Neutrophil (primary cell): ENCODE data around the gene NEMF.

Source experiments
- H3K27ac ChIP-seq: fragments of 200-600 bp; sonication (generic); 2 replicates; pipeline ENCODE4 v1.5.1; 2016; ENCODE audit warnings: mild to moderate bottlenecking, moderate library complexity
- H3K27me3 ChIP-seq: fragments of 200-600 bp; sonication (generic); 2 replicates; pipeline ENCODE4 v1.6.0; 2016; ENCODE audit warnings: mild to moderate bottlenecking
- H3K36me3 ChIP-seq: fragments of 200-600 bp; sonication (generic); 2 replicates; pipeline ENCODE4 v1.5.1; 2017
- H3K4me1 ChIP-seq, 2 experiments: fragments of 200-600 bp in 1 of 2; sonication (generic) in 1 of 2; 1 replicate in 1 of 2; 2 replicates in 1 of 2; pipeline versions ENCODE4 v1.5.1 to v1.6.1; 2013 to 2016; ENCODE audit warnings: low read depth in 1 of 2, low read length in 1 of 2, mild to moderate bottlenecking in 1 of 2, moderate library complexity in 1 of 2; ENCODE audit not compliant: control insufficient read depth in 1 of 2, insufficient read depth in 1 of 2
- H3K4me3 ChIP-seq, 2 experiments: fragments of 200-600 bp in 1 of 2; sonication (generic) in 1 of 2; 1 replicate in 1 of 2; 2 replicates in 1 of 2; pipeline ENCODE4 v1.5.1; 2013 to 2016; ENCODE audit warnings: low read depth in 1 of 2, low read length in 1 of 2, mild to moderate bottlenecking in 1 of 2, moderate library complexity in 1 of 2
- H3K9me3 ChIP-seq: fragments of 200-600 bp; sonication (generic); 2 replicates; pipeline ENCODE4 v1.5.1; 2016
- CTCF ChIP-seq: fragments of 200-600 bp; sonication (generic); IDR thresholded peaks from 2 replicates; pipeline ENCODE4 v1.5.1; 2016; ENCODE audit warnings: antibody characterized with exemption

NEMF gene

GRCh38 chr14:49892301-49892635 is 39.7 kb upstream of the NEMF start:
- Histone ChIP-seq H3K4me3 (peak overlapping the region; percentile 90 to 98), H3K27ac (peak overlapping the region; percentile 99), H3K4me1 (peaks cover 39 to 47% of the 10 kb centered on the region in 2 experiments), H3K9me3 (no peaks in the 10 kb centered on the region), H3K36me3 (peaks cover 24% of the 10 kb centered on the region), H3K27me3 (no peaks in the 10 kb centered on the region)
- TF ChIP-seq CTCF: no peak

GRCh38 chr14:49888293-49888692 is 35.7 kb upstream of the NEMF start:
- Histone ChIP-seq H3K27me3 (no peaks in the 10 kb centered on the region), H3K36me3 (peaks cover 3% of the 10 kb centered on the region), H3K4me1 (peaks cover 7 to 9% of the 10 kb centered on the region in 2 experiments), H3K4me3 (no peak overlapping the region), H3K9me3 (no peaks in the 10 kb centered on the region), H3K27ac (no peak overlapping the region)
- TF ChIP-seq CTCF: no peak

- no peaks in the 10 kb centered on the region for H3K4me1 ChIP-seq
- TF ChIP-seq CTCF: no peak
- no peaks in the 10 kb centered on the region for H3K9me3 ChIP-seq
- H3K4me3 ChIP-seq: no peak overlapping the region
- no peaks in the 10 kb centered on the region for H3K36me3 ChIP-seq
- no peaks in the 10 kb centered on the region for H3K27me3 ChIP-seq
- no peak overlapping the region for H3K27ac ChIP-seq
Observed at GRCh38 chr14:49886523-49886922, 33.9 kb upstream of the NEMF start.

- Histone ChIP-seq H3K4me3 (no peak overlapping the region), H3K9me3 (no peaks in the 10 kb centered on the region), H3K36me3 (no peaks in the 10 kb centered on the region), H3K4me1 (no peaks in the 10 kb centered on the region), H3K27ac (no peak overlapping the region), H3K27me3 (no peaks in the 10 kb centered on the region)
- TF ChIP-seq CTCF: no peak
Observed at GRCh38 chr14:49882826-49883694, 30.5 kb upstream of the NEMF start.

GRCh38 chr14:49881350-49882001 is 28.9 kb upstream of the NEMF start:
- no peaks in the 10 kb centered on the region for H3K27me3 ChIP-seq

More at GRCh38 chr14:49881350-49882001, 28.9 kb upstream of the NEMF start:
- H3K27ac ChIP-seq: no peak overlapping the region
- no peak overlapping the region for H3K4me3 ChIP-seq
- no peaks in the 10 kb centered on the region for H3K9me3 ChIP-seq
- no peak for TF ChIP-seq CTCF
- no peaks in the 10 kb centered on the region for H3K36me3 ChIP-seq
- H3K4me1 ChIP-seq: no peaks in the 10 kb centered on the region
